Neural cell (in vitro differentiated cells): ENCODE data around the gene CYP27A1.

Experiments
- CTCF ChIP-seq: fragments of 450-650 bp; IDR thresholded peaks from 2 replicates; pipeline ENCODE4 v1.5.1; 2014; ENCODE audit warnings: antibody characterized with exemption, mild to moderate bottlenecking, moderate library complexity; ENCODE audit not compliant: poor library complexity, severe bottlenecking
- EP300 ChIP-seq: fragments of 450-650 bp; conservative IDR thresholded peaks from 2 replicates; pipeline ENCODE4 v1.6.1; 2014; ENCODE audit warnings: antibody characterized with exemption, mild to moderate bottlenecking, moderate library complexity; ENCODE audit not compliant: poor library complexity, severe bottlenecking
- EZH2 ChIP-seq: fragments of 200-600, 300-800 bp; shearing (Covaris generic), sonication (generic); IDR thresholded peaks from 2 replicates; pipeline ENCODE4 v1.6.1; 2014; ENCODE audit warnings: antibody characterized with exemption, low read length, borderline replicate concordance, mild to moderate bottlenecking; ENCODE audit not compliant: insufficient read depth, poor library complexity, severe bottlenecking
- MXI1 ChIP-seq: fragments of 450-650 bp; conservative IDR thresholded peaks from 2 replicates; pipeline ENCODE4 v1.6.1; 2014; ENCODE audit warnings: antibody characterized with exemption, mild to moderate bottlenecking; ENCODE audit not compliant: poor library complexity, severe bottlenecking
- RAD21 ChIP-seq: fragments of 450-650 bp; conservative IDR thresholded peaks from 2 replicates; pipeline ENCODE4 v1.6.1; 2014; ENCODE audit warnings: antibody characterized with exemption, mild to moderate bottlenecking, moderate library complexity
- REST ChIP-seq: IDR thresholded peaks from 2 replicates; pipeline ENCODE4 v1.6.1; 2012; ENCODE audit warnings: borderline replicate concordance
- SMC3 ChIP-seq: fragments of 450-650 bp; conservative IDR thresholded peaks from 2 replicates; pipeline ENCODE4 v1.6.1; 2014; ENCODE audit warnings: antibody characterized with exemption, mild to moderate bottlenecking, moderate library complexity; ENCODE audit not compliant: poor library complexity
- TAF1 ChIP-seq: IDR thresholded peaks from 2 replicates; pipeline ENCODE4 v1.6.1; 2012; ENCODE audit warnings: low read depth

- TF ChIP-seq CTCF (no peak), REST (no peak), TAF1 (no peak), MXI1 (no peak), EZH2 (no peak), EP300 (no peak), RAD21 (no peak), SMC3 (no peak)
Observed at GRCh38 chr2:218810256-218810655, 28.3 kb downstream of the CYP27A1 start.
